K562 (cell line): ENCODE data around the gene SV2C. TPM values are rescaled to one million over a fixed set of nuclear protein-coding genes. Genes with fewer than 3 reads are reported as not detected.

Experiments used
- CREB3 ChIP-seq: fragments of 450-650 bp; conservative IDR thresholded peaks from 2 replicates; pipeline ENCODE4 v1.6.1; 2016; ENCODE audit warnings: missing genetic modification characterization, low read depth, mild to moderate bottlenecking, missing compliant biosample characterization, moderate library complexity
- ELF2 ChIP-seq: fragments of 250-450 bp; sonication (Bioruptor Pico); IDR thresholded peaks from 2 replicates; pipeline ENCODE4 v1.5.0; 2021; ENCODE audit warnings: mild to moderate bottlenecking
- GATAD2A ChIP-seq: fragments of 450-650 bp; IDR thresholded peaks from 2 replicates; pipeline ENCODE4 v1.6.1; 2017
- MBD2 ChIP-seq: sonication (generic); IDR thresholded peaks from 2 replicates; pipeline ENCODE4 v1.6.1; 2016; ENCODE audit warnings: low read depth, borderline replicate concordance
- NR0B1 ChIP-seq: fragments of 450-650 bp; IDR thresholded peaks from one replicate; pipeline ENCODE4 v1.6.1; 2018; ENCODE audit warnings: mild to moderate bottlenecking, moderate library complexity; ENCODE audit not compliant: partially characterized antibody
- NR2C1 ChIP-seq, 2 experiments: fragments of 450-650 bp; IDR thresholded peaks; 2 replicates each; pipeline ENCODE4 v1.6.1; 2017; ENCODE audit warnings: mild to moderate bottlenecking in 2 of 2, antibody characterized with exemption in 1 of 2, inconsistent platforms in 1 of 2, missing compliant biosample characterization in 1 of 2, missing genetic modification characterization in 1 of 2
- RHOXF2B ChIP-seq: fragments of 250-450 bp; sonication (Bioruptor Pico); conservative IDR thresholded peaks from 2 replicates; pipeline ENCODE4 v1.5.1; 2021
- TCFL5 ChIP-seq: fragments of 250-450 bp; sonication (Bioruptor Pico); conservative IDR thresholded peaks from 2 replicates; pipeline ENCODE4 v1.6.1; 2021; ENCODE audit warnings: mild to moderate bottlenecking, moderate library complexity, matching md5 sums
- TSHZ1 ChIP-seq: fragments of 250-450 bp; sonication (Bioruptor Pico); IDR thresholded peaks from 2 replicates; pipeline ENCODE4 v1.4.0; 2020; ENCODE audit warnings: mild to moderate bottlenecking, moderate library complexity
- U2AF2 ChIP-seq: fragments of 200-400 bp; formaldehyde crosslinking; optimal IDR thresholded peaks from 2 replicates; pipeline ENCODE3; 2017; ENCODE audit warnings: low read depth, mild to moderate bottlenecking, low read length
- ZNF165 ChIP-seq: fragments of 250-450 bp; sonication (Bioruptor Pico); IDR thresholded peaks from 2 replicates; pipeline ENCODE4 v1.4.0; 2020; ENCODE audit warnings: borderline replicate concordance
- ZNF23 ChIP-seq: fragments of 250-450 bp; sonication (Bioruptor Pico); IDR thresholded peaks from 2 replicates; pipeline ENCODE4 v1.4.0; 2020; ENCODE audit warnings: mild to moderate bottlenecking
- ZNF436 ChIP-seq: fragments of 250-450, 450-650 bp; sonication (Bioruptor Pico); formaldehyde crosslinking; IDR thresholded peaks from 2 replicates; pipeline ENCODE4 v1.7.0; 2020; ENCODE audit warnings: mild to moderate bottlenecking
- polyA plus RNA-seq, 8 experiments: library from polyadenylated mRNA; depleted of rRNA in 4 of 8; stranded (reverse) in 5 of 8; unstranded in 3 of 8; fragments of >200 nt; fragmentation: Nextera tagmentation in 2 of 8; fragmentation: Illumina TruSeq in 1 of 8; extraction: Ambion mirVana in 2 of 8; extraction: Trizol in 1 of 8; gene quantifications; 2 replicates each; pipeline versions ENCODE4 v1.2.1 to v1.2.3, GENCODE V29; 2011 to 2014; ENCODE audit warnings: inconsistent platforms in 1 of 8, missing spikeins in 1 of 8
- total RNA-seq, 7 experiments: library from RNA; depleted of rRNA in 6 of 7; stranded (reverse); fragments of >200 nt in 6 of 7; fragmentation: Illumina TruSeq in 2 of 7; extraction: Trizol in 2 of 7; gene quantifications; 2 replicates each; pipeline versions ENCODE4 v1.2.1 to v1.2.3, GENCODE V29; 2011 to 2021; ENCODE audit warnings: low replicate concordance in 1 of 7

Gene SV2C
- total and polyA plus RNA-seq, 9 of the 15 experiments (the other 6 are each of a cell fraction or from before 2014, with no cell fraction given), result 0.05 TPM; not detected in 8

GRCh38 chr5:76180814-76181805 is 97.9 kb downstream of the SV2C start (continued):
- TF ChIP-seq ELF2 (CRISPR knock-in tag), result no peak
- no peak for TF ChIP-seq TSHZ1 (CRISPR knock-in tag)
- peak; percentile 68; the same call in 1 of the 2 replicates for TF ChIP-seq CREB3 (tag)
- no peak for TF ChIP-seq TCFL5
- no peak for TF ChIP-seq GATAD2A
- TF ChIP-seq RHOXF2B, result no peak
- TF ChIP-seq NR0B1, result no peak
- TF ChIP-seq MBD2, result no peak
- no peak for TF ChIP-seq ZNF23 (CRISPR knock-in tag)
- TF ChIP-seq ZNF165, result no peak
- TF ChIP-seq U2AF2, result no peak
- TF ChIP-seq NR2C1 (IDR thresholded peaks at IDR 0.05), result no peak
- TF ChIP-seq NR2C1 (tag; IDR thresholded peaks at IDR 0.05), result no peak
- TF ChIP-seq ZNF436 (CRISPR knock-in tag), result no peak
